Urinary bladder (tissue), 4 donors: ENCODE results near the gene NRCAM. TPM values are rescaled to one million over a fixed set of nuclear protein-coding genes. Genes with fewer than 3 reads are reported as not detected.

Source experiments
- DNase-seq: peaks from one replicate; pipeline ENCODE4 v3.0.0-alpha.2; 2015; ENCODE audit errors: extremely low spot score
- H3K27ac ChIP-seq: one replicate; pipeline ENCODE4 v1.5.1; 2013; ENCODE audit warnings: low read depth, mild to moderate bottlenecking, moderate library complexity
- H3K36me3 ChIP-seq: one replicate; pipeline ENCODE4 v1.6.1; 2013; ENCODE audit warnings: mild to moderate bottlenecking, moderate library complexity; ENCODE audit not compliant: insufficient read depth
- H3K4me1 ChIP-seq: one replicate; pipeline ENCODE4 v1.6.1; 2013; ENCODE audit warnings: mild to moderate bottlenecking, moderate library complexity; ENCODE audit not compliant: insufficient read depth
- H3K4me3 ChIP-seq: one replicate; pipeline ENCODE4 v1.5.1; 2013; ENCODE audit warnings: low read depth, low read length
- WGBS: extraction: QIAGEN DNeasy Blood & Tissue Kit; methylation state at CpG from one replicate; pipeline ENCODE4 v1.1.7; 2013; 5-methylcytosine and 5-hydroxymethylcytosine counted together
- polyA plus RNA-seq: library from polyadenylated mRNA; stranded (reverse); fragments of 200-250 nt; gene quantifications from one replicate; pipeline ENCODE4 v1.2.3, GENCODE V29; 2013
- total RNA-seq: library from RNA; depleted of rRNA; stranded (reverse); fragments of >200 nt; gene quantifications from one replicate; pipeline ENCODE4 v1.2.3, GENCODE V29; 2014
- donor health status: healthy with polysubstance abuse.
- donor health status: healthy.

Gene NRCAM
- total and polyA plus RNA-seq, 2 donors, result 2.0 to 9.7 TPM

DNA sequence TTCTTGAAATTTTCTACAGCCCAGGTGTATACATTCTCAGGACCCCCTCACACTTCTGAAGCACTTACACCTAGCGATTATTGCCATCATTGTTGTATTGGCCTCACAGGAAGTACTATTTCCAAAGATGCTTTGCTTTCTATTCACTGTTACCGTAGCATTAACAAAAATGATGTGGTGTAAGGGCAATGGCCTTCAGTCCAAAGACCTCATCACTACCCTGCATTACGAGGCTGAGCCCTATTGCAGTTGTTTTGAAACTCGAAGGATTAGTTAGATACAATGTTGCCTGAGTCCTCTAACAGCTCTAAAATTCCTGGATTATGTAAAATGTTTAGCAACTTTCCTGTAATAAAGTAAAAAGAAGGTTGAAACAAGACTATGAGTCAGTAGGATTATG, 2.9 kb downstream of the NRCAM start:
- 91% methylated on average over 4 of the region's 4 CpGs for WGBS
- no peaks in the 10 kb centered on the region for H3K36me3 ChIP-seq
- no peaks in the 10 kb centered on the region for H3K4me1 ChIP-seq
- H3K4me3 ChIP-seq, result no peak overlapping the region
- no peak for DNase-seq
- H3K27ac ChIP-seq, result no peak overlapping the region

DNA sequence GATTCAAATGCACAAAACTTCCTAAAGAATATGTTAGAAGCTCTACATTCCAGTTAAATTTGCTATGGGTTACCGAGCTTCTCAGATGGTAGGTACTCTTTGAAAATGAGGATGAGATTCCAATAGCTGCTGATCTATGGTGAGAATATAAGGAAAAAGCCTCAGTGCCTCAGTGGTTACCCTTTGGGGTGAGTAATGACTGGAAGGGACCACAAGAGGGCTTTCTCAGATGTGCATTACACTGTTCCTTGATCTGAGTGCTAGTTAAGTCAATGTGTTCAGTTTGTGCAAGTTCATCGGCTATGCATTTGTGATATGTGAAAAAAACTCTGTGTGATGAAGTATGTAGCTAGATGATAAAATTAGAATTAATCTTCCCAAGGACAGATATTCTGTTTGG, 3.5 kb downstream of the NRCAM start:
- no peak overlapping the region for H3K27ac ChIP-seq
- no peaks in the 10 kb centered on the region for H3K4me1 ChIP-seq
- 74% methylated on average over 2 of the region's 2 CpGs for WGBS
- H3K36me3 ChIP-seq, result no peaks in the 10 kb centered on the region
- no peak overlapping the region for H3K4me3 ChIP-seq
- no peak for DNase-seq

DNA sequence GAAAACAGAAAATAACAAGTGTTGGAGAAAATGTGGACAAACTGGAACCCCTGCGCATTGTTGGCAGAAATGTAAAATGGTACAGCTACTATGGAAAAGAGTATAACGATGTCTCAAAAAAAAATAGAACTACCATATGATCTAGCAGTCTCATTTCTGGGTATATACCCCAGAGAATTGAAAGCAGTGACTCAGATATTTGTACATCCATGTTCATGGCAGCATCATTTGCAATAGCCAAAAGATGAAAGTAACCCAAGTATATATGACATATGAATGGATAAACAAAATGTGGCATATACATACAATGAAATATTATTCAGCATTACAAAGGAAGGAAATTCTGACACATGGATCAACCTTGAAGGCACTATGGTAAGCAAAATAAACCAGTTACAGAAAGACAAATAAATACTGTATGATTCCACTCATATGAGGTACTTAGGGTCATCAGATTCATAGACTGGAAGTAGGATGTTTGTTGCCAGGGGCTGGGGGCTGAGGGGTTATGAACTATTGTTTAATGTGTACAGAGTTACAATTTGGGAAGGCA, 4.9 kb downstream of the NRCAM start:
- H3K4me3 ChIP-seq, result no peak overlapping the region
- no peaks in the 10 kb centered on the region for H3K4me1 ChIP-seq
- H3K36me3 ChIP-seq, result no peaks in the 10 kb centered on the region
- WGBS, result 95% methylated on average over 2 of the region's 2 CpGs
- no peak overlapping the region for H3K27ac ChIP-seq
- no peak for DNase-seq

DNA sequence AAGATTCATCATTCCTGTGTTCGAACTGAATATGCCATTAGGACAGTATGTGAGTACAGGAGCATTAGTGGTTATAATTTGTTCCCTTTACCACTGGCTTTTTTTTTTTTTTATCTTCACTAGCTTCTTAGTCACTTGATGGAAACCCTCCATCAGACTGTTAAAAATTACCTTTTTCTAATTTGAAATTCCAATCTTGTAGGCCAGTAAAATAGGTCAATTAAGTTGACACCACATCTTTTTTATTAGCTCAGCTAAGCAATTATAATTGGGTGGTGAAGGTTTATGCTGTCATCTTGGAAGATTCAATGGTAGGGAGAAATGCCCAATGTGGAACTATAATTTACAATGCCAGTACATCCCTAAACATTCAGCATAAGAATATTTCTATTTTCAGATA, 6.1 kb downstream of the NRCAM start:
- Histone ChIP-seq H3K27ac (no peak overlapping the region), H3K4me1 (no peaks in the 10 kb centered on the region), H3K4me3 (no peak overlapping the region), H3K36me3 (no peaks in the 10 kb centered on the region)
- 87% methylated on average over 1 of the region's 1 CpG for WGBS
- no peak for DNase-seq

DNA sequence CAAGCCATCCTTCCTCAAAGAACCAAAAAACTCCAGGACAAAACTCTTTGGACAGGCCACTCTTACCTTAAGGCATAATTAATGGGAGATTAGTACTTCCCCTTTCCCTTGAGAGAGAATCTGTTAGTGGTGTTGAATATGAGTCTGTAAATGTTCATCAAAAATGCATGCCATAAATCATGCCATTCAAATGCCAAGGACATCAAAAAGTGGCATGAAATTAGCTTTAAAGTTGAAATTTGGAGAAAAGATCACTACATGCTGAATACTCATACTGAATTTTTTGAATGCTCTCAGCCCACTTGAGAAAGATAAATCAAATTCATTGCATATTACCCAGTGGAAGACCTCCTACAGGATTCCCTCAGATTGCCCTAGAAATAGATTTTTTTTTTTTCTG, 6.7 kb downstream of the NRCAM start:
- no peaks in the 10 kb centered on the region for H3K36me3 ChIP-seq
- H3K4me1 ChIP-seq, result no peaks in the 10 kb centered on the region
- H3K4me3 ChIP-seq, result no peak overlapping the region
- no peak overlapping the region for H3K27ac ChIP-seq
- no peak for DNase-seq

DNA sequence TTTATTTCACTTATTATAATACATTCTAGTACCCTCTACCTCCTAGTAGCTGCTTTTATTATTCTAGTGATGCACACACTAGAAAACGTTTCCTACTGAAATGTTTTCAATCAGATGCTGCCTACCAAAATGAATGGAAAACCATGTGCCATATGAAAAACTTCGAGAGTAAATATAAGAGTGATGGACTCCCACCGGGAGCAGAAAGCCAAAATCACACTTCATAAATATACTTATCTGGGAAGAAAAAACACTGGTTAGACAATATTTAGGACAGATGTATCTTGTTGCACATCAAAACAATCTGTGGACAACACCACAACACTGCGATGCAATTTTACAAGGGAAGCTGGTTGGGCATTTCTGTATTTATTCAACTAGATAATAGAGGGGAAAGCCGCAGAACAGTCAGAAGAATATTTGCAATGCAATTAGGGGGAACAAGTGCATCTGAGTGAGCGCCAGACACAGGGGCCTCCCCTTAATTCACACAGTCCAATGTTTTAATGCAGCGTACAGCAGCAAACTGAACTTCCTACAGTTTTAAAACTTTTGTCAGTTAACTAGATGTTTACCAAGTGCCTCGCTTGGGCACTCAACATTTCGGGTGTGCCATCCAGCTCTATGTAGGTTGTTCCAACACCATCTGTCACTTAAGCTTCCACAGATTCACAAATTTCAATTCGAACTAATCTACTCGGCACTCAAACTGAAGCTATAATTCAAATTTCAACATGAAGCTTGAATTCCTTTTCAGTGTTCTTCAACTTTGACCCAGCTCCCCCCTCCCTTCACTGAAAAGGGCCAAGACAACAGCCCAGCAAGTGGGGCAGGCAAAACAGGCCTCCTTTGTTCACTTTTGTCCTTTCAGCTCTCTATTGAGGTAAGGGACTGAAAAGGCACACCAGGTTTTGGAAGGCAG, 7.4 kb downstream of the NRCAM start:
- Histone ChIP-seq H3K27ac (no peak overlapping the region), H3K36me3 (no peaks in the 10 kb centered on the region), H3K4me1 (no peaks in the 10 kb centered on the region), H3K4me3 (no peak overlapping the region)
- DNase-seq, result no peak
- WGBS, result 52% methylated on average over 11 of the region's 11 CpGs

DNA sequence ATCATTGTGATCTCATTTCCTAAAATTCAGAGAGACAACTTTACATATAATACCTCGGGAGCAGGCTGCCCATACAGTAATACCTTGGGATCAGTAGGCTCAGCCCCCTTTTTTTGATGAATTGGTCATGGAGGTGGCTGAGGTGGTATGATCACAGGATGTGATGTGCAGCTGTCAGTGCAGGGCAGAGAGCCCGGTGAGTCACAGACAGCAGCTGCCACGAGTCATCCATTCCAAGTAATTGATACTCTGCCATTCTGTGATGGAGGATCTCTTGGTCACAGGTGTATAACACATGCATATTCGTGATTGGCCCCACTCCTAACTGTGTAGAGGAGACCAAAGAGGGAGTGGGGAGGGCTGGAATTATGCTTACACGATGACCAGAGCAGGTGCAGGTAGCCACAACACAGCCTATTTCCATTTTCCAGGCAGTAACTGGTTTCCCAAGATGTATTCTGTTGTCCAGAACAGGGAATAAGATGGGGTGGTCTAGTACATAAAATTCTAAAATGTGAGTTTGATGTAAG, 14.1 kb downstream of the NRCAM start:
- Histone ChIP-seq H3K27ac (no peak overlapping the region), H3K4me1 (no peaks in the 10 kb centered on the region), H3K36me3 (no peaks in the 10 kb centered on the region), H3K4me3 (no peak overlapping the region)
- WGBS, result 78% methylated on average over 5 of the region's 5 CpGs
- DNase-seq, result no peak

DNA sequence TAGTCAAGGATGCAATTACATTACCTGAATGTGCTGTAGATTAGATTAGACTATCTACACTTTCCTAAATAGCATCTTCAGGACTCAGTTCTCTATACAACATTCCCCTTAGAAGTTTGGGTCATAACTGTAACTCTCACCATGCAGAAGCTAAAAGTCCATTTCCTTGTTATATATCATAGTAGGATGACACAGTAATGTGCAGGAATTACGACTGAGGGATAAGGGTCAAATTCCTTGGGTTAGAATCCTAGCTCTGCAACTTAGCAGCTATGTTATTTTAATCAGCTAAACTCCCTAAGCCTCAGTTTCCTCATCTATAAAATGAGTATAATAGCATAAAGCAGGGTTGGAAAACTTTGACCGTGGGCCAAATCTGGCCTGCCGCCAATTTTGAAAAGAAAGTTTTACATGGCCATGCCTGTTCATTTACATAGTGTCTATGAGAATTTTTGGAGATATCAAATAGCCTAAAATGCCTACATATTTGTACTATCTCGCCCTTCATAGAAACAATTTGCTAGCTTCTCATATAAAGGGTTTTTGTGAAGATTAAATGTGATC, 14.8 kb downstream of the NRCAM start:
- Histone ChIP-seq H3K4me1 (no peaks in the 10 kb centered on the region), H3K4me3 (no peak overlapping the region), H3K27ac (no peak overlapping the region), H3K36me3 (no peaks in the 10 kb centered on the region)
- 61% methylated on average over 4 of the region's 4 CpGs for WGBS
- DNase-seq, result no peak

DNA sequence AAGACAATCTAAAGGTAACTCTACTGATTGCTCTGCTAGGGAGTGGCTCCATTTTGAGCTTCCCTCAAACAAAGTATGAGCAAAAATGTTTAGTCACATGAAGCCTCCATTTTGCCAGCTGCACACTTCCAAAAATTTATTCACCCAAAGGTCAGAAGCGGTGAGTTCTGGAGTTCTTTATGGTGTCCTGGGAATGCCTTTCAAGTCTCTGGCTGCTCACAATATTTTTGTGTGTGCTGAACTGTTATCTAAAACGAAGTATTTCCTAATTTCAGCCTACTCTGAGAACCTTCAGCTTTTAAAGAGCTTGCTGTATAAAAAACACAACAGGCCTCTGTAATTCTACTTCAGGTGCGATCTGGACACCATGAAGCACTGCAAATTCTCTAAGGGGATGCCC, 15.6 kb downstream of the NRCAM start:
- DNase-seq, result no peak
- H3K27ac ChIP-seq, result no peak overlapping the region
- WGBS, result 59% methylated on average over 3 of the region's 3 CpGs
- H3K4me1 ChIP-seq, result no peaks in the 10 kb centered on the region
- no peak overlapping the region for H3K4me3 ChIP-seq
- H3K36me3 ChIP-seq, result no peaks in the 10 kb centered on the region

DNA sequence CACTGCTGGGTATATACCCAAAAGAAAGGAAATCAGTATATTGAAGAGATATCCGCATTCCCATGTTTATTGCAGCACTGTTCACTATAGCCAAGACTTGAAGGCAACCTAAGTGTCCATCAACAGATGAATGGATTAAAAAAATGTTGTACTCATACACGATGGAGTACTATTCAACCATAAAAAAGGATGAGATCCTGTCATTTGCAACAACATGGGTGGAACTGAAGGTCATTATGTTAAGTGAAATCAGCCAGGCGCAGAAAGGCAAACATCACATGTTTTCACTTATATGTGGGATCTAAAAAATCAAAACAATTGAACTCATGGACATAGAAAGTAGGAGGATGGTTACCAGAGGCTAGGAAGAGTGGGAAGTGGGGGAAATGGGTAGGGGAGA, 19.3 kb downstream of the NRCAM start:
- no peak for DNase-seq
- Histone ChIP-seq H3K4me1 (no peaks in the 10 kb centered on the region), H3K36me3 (no peaks in the 10 kb centered on the region), H3K4me3 (no peak overlapping the region), H3K27ac (no peak overlapping the region)
- 91% methylated on average over 3 of the region's 3 CpGs for WGBS

DNA sequence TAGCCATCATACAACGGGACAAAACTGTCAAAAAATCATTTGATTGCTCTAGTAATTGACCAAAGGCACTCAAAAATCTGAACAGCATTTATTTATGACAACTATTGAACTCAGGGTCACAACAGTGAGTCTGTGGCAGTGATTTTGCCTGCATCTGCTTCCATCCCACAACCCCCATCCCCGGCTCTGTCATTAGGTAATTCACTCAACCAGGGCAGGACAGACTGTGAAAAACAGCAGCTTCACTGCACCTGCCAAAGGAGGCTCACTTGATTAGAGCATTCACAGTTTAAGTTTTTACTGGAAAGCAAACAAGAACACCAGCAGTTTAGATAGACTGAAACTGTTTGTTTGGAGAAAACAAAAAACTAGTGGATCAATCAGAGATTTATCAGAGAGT, 22.2 kb downstream of the NRCAM start:
- Histone ChIP-seq H3K4me3 (no peak overlapping the region), H3K4me1 (no peaks in the 10 kb centered on the region), H3K27ac (no peak overlapping the region), H3K36me3 (no peaks in the 10 kb centered on the region)
- no peak for DNase-seq
- WGBS, result 66% methylated on average over 2 of the region's 2 CpGs

DNA sequence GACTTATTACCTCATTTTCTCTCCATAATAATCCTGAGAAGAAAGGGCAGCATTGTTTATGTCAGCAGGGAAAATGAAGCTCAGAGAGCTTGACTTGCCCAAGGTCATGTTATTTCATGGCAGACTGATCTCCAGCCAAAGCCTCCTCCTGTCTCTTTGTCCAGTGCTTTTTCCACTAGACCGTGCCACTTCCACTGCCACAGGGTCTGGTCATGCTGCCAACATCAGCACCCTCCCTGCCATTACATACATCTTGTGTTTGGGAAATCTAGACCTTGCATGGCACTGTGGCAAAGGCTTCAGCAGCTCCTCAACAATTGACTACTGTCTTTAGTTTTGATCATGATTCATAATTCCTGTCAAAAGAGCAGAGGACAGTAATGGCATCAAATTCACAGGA, 25.1 kb downstream of the NRCAM start:
- WGBS, result 90% methylated on average over 1 of the region's 1 CpG
- H3K4me3 ChIP-seq, result no peak overlapping the region
- no peak overlapping the region for H3K27ac ChIP-seq
- H3K4me1 ChIP-seq, result no peaks in the 10 kb centered on the region
- DNase-seq, result no peak
- no peaks in the 10 kb centered on the region for H3K36me3 ChIP-seq

DNA sequence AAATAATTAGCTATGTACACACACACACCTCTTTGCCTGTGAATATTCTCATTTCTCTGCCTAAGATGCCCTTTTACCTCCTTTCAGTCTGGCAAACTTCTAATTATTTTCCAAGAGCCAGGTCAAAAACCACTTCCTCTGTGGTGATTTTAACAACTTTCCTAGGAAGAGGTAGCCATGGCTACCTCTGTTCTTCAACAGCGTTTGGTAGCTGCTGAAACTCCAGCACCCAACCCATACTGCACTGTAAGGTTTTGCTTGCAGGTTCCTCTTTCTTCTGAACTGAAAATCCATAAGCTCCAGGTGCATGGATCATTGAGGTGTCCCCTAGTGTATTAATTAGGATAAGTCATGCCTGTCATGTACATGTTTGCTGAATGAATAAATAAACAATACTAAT, 25.6 kb downstream of the NRCAM start:
- no peak overlapping the region for H3K4me3 ChIP-seq
- 49% methylated on average over 1 of the region's 1 CpG for WGBS
- no peaks in the 10 kb centered on the region for H3K4me1 ChIP-seq
- H3K36me3 ChIP-seq, result no peaks in the 10 kb centered on the region
- no peak for DNase-seq
- H3K27ac ChIP-seq, result no peak overlapping the region

DNA sequence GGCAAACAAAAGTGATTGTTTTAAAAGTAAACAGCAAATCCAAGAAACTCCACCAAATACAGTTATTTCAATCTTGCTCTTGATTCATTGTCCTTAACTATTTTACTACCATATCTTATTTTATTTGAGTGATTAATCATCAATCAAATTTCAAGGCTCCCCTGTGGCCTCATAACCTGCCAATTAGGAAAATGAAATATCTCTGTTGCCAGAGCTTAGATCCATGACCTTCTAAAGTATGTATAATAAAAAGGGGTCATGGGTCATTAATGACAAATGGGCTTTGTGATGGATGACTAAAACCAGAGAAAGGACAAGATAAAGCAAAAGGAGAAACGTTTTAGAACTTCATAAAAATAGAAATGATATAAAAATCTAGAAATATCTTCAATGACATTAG, 28.5 kb downstream of the NRCAM start:
- WGBS, result 19% methylated on average over 1 of the region's 1 CpG

More for the DNA sequence above, 28.5 kb downstream of the NRCAM start:
- H3K4me3 ChIP-seq, result no peak overlapping the region
- no peaks in the 10 kb centered on the region for H3K36me3 ChIP-seq
- DNase-seq, result no peak
- H3K4me1 ChIP-seq, result no peaks in the 10 kb centered on the region
- no peak overlapping the region for H3K27ac ChIP-seq
